ENCODE data around the gene TRRAP. TPM values are rescaled to one million over a fixed set of nuclear protein-coding genes. Genes with fewer than 3 reads are reported as not detected.

Gene TRRAP
- total RNA-seq, 1 experiment from 2014 or later, result 55.4 TPM

GRCh38 chr7:98988641-98989040 is 110.3 kb downstream of the TRRAP start:
- CTCF ChIA-PET, result no interaction called here
- no TSS peak for BruUV-seq (replicated peaks)
- H3K9me3 ChIP-seq, result no peaks in the 10 kb centered on the region

GRCh38 chr7:98990356-98990755 is 112.0 kb downstream of the TRRAP start:
- H3K27ac Mint-ChIP-seq (ENCODE audit: unreplicated experiment), result no peak overlapping the region
- peaks cover 83% of the 10 kb centered on the region for H3K36me3 Mint-ChIP-seq (ENCODE audit: insufficient read depth, unreplicated experiment)
- H3K27me3 Mint-ChIP-seq (ENCODE audit: insufficient read depth, unreplicated experiment), result no peaks in the 10 kb centered on the region
- ChIA-PET CTCF (no interaction called here), POLR2A (no interaction called here)
- no peak overlapping the region for H3K4me3 Mint-ChIP-seq (ENCODE audit: unreplicated experiment)
- peaks cover 4% of the 10 kb centered on the region for H3K36me3 ChIP-seq (ENCODE audit: control insufficient read depth, insufficient read depth, low read length)
- no peaks in the 10 kb centered on the region for H3K9me3 ChIP-seq
- H3K9me3 Mint-ChIP-seq (ENCODE audit: unreplicated experiment), result peaks cover 15% of the 10 kb centered on the region
- peak in 1 of 2 experiments; percentile 13 for DNase-seq
- H3K27me3 ChIP-seq (replicated peaks; ENCODE audit: control insufficient read depth, insufficient read depth, low read length), result no peaks in the 10 kb centered on the region
- intact Hi-C loops (cut with micrococcal nuclease; ENCODE audit: unreplicated experiment), result no loop called here
- no TSS peak for BruUV-seq (replicated peaks)
- no peaks in the 10 kb centered on the region for H3K4me1 Mint-ChIP-seq (ENCODE audit: low read depth, unreplicated experiment)
- no peak overlapping the region for H3K4me3 ChIP-seq (ENCODE audit: low read depth, low read length)
- no peaks in the 10 kb centered on the region for H3K4me1 ChIP-seq
- TF ChIP-seq, protein P1, sequence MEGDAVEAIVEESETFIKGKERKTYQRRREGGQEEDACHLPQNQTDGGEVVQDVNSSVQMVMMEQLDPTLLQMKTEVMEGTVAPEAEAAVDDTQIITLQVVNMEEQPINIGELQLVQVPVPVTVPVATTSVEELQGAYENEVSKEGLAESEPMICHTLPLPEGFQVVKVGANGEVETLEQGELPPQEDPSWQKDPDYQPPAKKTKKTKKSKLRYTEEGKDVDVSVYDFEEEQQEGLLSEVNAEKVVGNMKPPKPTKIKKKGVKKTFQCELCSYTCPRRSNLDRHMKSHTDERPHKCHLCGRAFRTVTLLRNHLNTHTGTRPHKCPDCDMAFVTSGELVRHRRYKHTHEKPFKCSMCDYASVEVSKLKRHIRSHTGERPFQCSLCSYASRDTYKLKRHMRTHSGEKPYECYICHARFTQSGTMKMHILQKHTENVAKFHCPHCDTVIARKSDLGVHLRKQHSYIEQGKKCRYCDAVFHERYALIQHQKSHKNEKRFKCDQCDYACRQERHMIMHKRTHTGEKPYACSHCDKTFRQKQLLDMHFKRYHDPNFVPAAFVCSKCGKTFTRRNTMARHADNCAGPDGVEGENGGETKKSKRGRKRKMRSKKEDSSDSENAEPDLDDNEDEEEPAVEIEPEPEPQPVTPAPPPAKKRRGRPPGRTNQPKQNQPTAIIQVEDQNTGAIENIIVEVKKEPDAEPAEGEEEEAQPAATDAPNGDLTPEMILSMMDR (IDR thresholded peaks at IDR 0.05; ENCODE audit: insufficient read depth in 1 of 2, low read depth in 1 of 2, low read length in 1 of 2, severe bottlenecking in 1 of 2, unreplicated experiment in 1 of 2), result no peak

More at GRCh38 chr7:98988641-98989040, 110.3 kb downstream of the TRRAP start:
- no peaks in the 10 kb centered on the region for H3K27me3 ChIP-seq (replicated peaks; ENCODE audit: control insufficient read depth, insufficient read depth, low read length)
- Mint-ChIP-seq H3K36me3 (ENCODE audit: insufficient read depth, unreplicated experiment) (peaks cover 88% of the 10 kb centered on the region), H3K27ac (ENCODE audit: unreplicated experiment) (no peak overlapping the region), H3K4me3 (ENCODE audit: unreplicated experiment) (no peak overlapping the region), H3K9me3 (ENCODE audit: unreplicated experiment) (peaks cover 16% of the 10 kb centered on the region), H3K4me1 (ENCODE audit: low read depth, unreplicated experiment) (no peaks in the 10 kb centered on the region), H3K27me3 (ENCODE audit: insufficient read depth, unreplicated experiment) (no peaks in the 10 kb centered on the region)
- TF ChIP-seq, protein P1 (IDR thresholded peaks at IDR 0.05; ENCODE audit: insufficient read depth in 1 of 2, low read depth in 1 of 2, low read length in 1 of 2, severe bottlenecking in 1 of 2, unreplicated experiment in 1 of 2), result no peak
- intact Hi-C loops (cut with micrococcal nuclease; ENCODE audit: unreplicated experiment), result no loop called here
- peaks cover 6% of the 10 kb centered on the region for H3K36me3 ChIP-seq (ENCODE audit: control insufficient read depth, insufficient read depth, low read length)
- H3K4me1 ChIP-seq, result no peaks in the 10 kb centered on the region
- no peak overlapping the region for H3K4me3 ChIP-seq (ENCODE audit: low read depth, low read length)
- POLR2A ChIA-PET, result interaction anchor here (0.5 kb wide), 1 partner anchor 84 kb away, joined by 7 read pairs; no protein-coding TSS in a partner anchor
- DNase-seq, result peak in 1 of 2 experiments; percentile 19

- TF ChIP-seq, protein P1 (IDR thresholded peaks at IDR 0.05; ENCODE audit: insufficient read depth in 1 of 2, low read depth in 1 of 2, low read length in 1 of 2, severe bottlenecking in 1 of 2, unreplicated experiment in 1 of 2), result no peak
- H3K4me1 ChIP-seq, result no peaks in the 10 kb centered on the region
- DNase-seq, result peak in 1 of 2 experiments; percentile 3
- no peak overlapping the region for H3K4me3 Mint-ChIP-seq (ENCODE audit: unreplicated experiment)
- no TSS peak for BruUV-seq (replicated peaks)
- no peaks in the 10 kb centered on the region for H3K4me1 Mint-ChIP-seq (ENCODE audit: low read depth, unreplicated experiment)
- CTCF ChIA-PET, result no interaction called here
- H3K9me3 Mint-ChIP-seq (ENCODE audit: unreplicated experiment), result peaks cover 7% of the 10 kb centered on the region
- POLR2A ChIA-PET, result no interaction called here
- no peaks in the 10 kb centered on the region for H3K27me3 Mint-ChIP-seq (ENCODE audit: insufficient read depth, unreplicated experiment)
- no peaks in the 10 kb centered on the region for H3K27me3 ChIP-seq (replicated peaks; ENCODE audit: control insufficient read depth, insufficient read depth, low read length)
- H3K36me3 ChIP-seq (ENCODE audit: control insufficient read depth, insufficient read depth, low read length), result peaks cover 4% of the 10 kb centered on the region
- no peaks in the 10 kb centered on the region for H3K9me3 ChIP-seq
- intact Hi-C loops (cut with micrococcal nuclease; ENCODE audit: unreplicated experiment), result no loop called here
- H3K27ac Mint-ChIP-seq (ENCODE audit: unreplicated experiment), result no peak overlapping the region
- H3K4me3 ChIP-seq (ENCODE audit: low read depth, low read length), result no peak overlapping the region
- H3K36me3 Mint-ChIP-seq (ENCODE audit: insufficient read depth, unreplicated experiment), result peaks cover 83% of the 10 kb centered on the region
Observed at GRCh38 chr7:98991141-98991540, 112.8 kb downstream of the TRRAP start.
